Tibial artery (tissue), 4 donors: ENCODE measurements around the gene GSS.
A peak's percentile ranks its signal among the peaks of the same experiment; 100 is the strongest.

Experiments
- DNase-seq, 2 donors: peaks; one replicate each; pipeline ENCODE4 v3.0.0-alpha.2; 2019
- H3K27ac ChIP-seq, 2 donors: fragments of 200-600 bp; sonication (generic) in 1 of 2; 1 replicate in 1 of 2; 2 replicates in 1 of 2; pipeline ENCODE4 v1.5.1; 2018 to 2019; ENCODE audit warnings: mild to moderate bottlenecking in 1 of 2
- H3K27me3 ChIP-seq, 2 donors: fragments of 200-600 bp; sonication (generic) in 1 of 2; one replicate each; pipeline versions ENCODE4 v1.5.1 to v1.6.0; 2016 to 2019
- H3K36me3 ChIP-seq, 3 donors: fragments of 200-600 bp; sonication (generic) in 2 of 3; one replicate each; pipeline ENCODE4 v1.5.1; 2016 to 2019; ENCODE audit warnings: mild to moderate bottlenecking in 2 of 3
- H3K4me1 ChIP-seq, 4 donors: fragments of 200-600 bp; sonication (generic) in 2 of 4; 1 replicate in 3 of 4; 2 replicates in 1 of 4; pipeline ENCODE4 v1.5.1; 2016 to 2019
- H3K4me3 ChIP-seq, 2 donors: fragments of 200-600 bp; sonication (generic) in 1 of 2; 1 replicate in 1 of 2; 2 replicates in 1 of 2; pipeline ENCODE4 v1.5.1; 2018 to 2019; ENCODE audit warnings: mild to moderate bottlenecking in 2 of 2
- H3K9me3 ChIP-seq, 3 donors: fragments of 200-600 bp; sonication (generic) in 1 of 3; one replicate each; pipeline ENCODE4 v1.5.1; 2016 to 2019
- CTCF ChIP-seq, 2 experiments: fragments of 200-600 bp in 1 of 2; fragments of 450-650 bp in 1 of 2; IDR thresholded peaks; one replicate each; pipeline ENCODE4 v1.5.1; 2017 to 2019; ENCODE audit warnings: antibody characterized with exemption in 2 of 2, mild to moderate bottlenecking in 1 of 2, moderate library complexity in 1 of 2
- intact Hi-C: fragments of 100-400 bp; cut with DNase I; formaldehyde crosslinking; loops from one replicate; pipeline ENCODE4 v1.15.0; 2023; ENCODE audit warnings: low total_unique reads

The GSS gene

GRCh38 chr20:34965051-34965450 is 9.4 kb upstream of the GSS start:
- DNase-seq: no peak
- intact Hi-C loops: no loop called here
- Histone ChIP-seq H3K9me3 (no peaks in the 10 kb centered on the region), H3K4me3 (no peak overlapping the region), H3K36me3 (no peaks in the 10 kb centered on the region), H3K27ac (no peak overlapping the region), H3K4me1 (no peaks in the 10 kb centered on the region), H3K27me3 (no peaks in the 10 kb centered on the region)
- no peak for TF ChIP-seq CTCF (IDR thresholded peaks at IDR 0.05)

GRCh38 chr20:34964486-34964885 is 8.9 kb upstream of the GSS start:
- no peaks in the 10 kb centered on the region for H3K4me1 ChIP-seq
- no peak overlapping the region for H3K27ac ChIP-seq
- intact Hi-C loops: no loop called here
- TF ChIP-seq CTCF (IDR thresholded peaks at IDR 0.05): no peak
- H3K36me3 ChIP-seq: no peaks in the 10 kb centered on the region
- no peaks in the 10 kb centered on the region for H3K9me3 ChIP-seq
- H3K27me3 ChIP-seq: no peaks in the 10 kb centered on the region
- no peak overlapping the region for H3K4me3 ChIP-seq
- no peak for DNase-seq

GRCh38 chr20:34956751-34957472 is 1.3 kb upstream of the GSS start:
- H3K27ac ChIP-seq: no peak overlapping the region
- peaks cover 0 to 18% (median 9%) of the 10 kb centered on the region in 4 donors for H3K4me1 ChIP-seq
- H3K36me3 ChIP-seq: no peaks in the 10 kb centered on the region
- H3K27me3 ChIP-seq: no peaks in the 10 kb centered on the region
- H3K9me3 ChIP-seq: no peaks in the 10 kb centered on the region
- no peak for TF ChIP-seq CTCF (IDR thresholded peaks at IDR 0.05)
- H3K4me3 ChIP-seq: no peak overlapping the region
- intact Hi-C loops: loop anchor here (2.0 kb wide), 1 partner anchor 84 kb away; the partner anchor contains the start of gene GGT7
- no peak for DNase-seq

- TF ChIP-seq CTCF (IDR thresholded peaks at IDR 0.05): no peak
- intact Hi-C loops: loop anchor here (2.0 kb wide), 1 partner anchor 83 kb away; the partner anchor contains the start of gene GGT7
- no peaks in the 10 kb centered on the region for H3K9me3 ChIP-seq
Observed at GRCh38 chr20:34956041-34956458, 444 bp upstream of the GSS start.

GRCh38 chr20:34954904-34955230 is 739 bp downstream of the GSS start:
- H3K27ac ChIP-seq: peak overlapping the region; percentile 83 to 90

More at GRCh38 chr20:34956041-34956458, 444 bp upstream of the GSS start:
- H3K4me1 ChIP-seq: peaks cover 0 to 18% (median 9%) of the 10 kb centered on the region in 4 donors
- peaks cover 0 to 6% (median 4%) of the 10 kb centered on the region in 3 donors for H3K36me3 ChIP-seq
- no peaks in the 10 kb centered on the region for H3K27me3 ChIP-seq
- H3K27ac ChIP-seq: peak overlapping the region; percentile 83 to 90
- H3K4me3 ChIP-seq: peak overlapping the region; percentile 63 to 64
- DNase-seq: no peak

More at GRCh38 chr20:34954904-34955230, 739 bp downstream of the GSS start:
- Histone ChIP-seq H3K27me3 (no peaks in the 10 kb centered on the region), H3K4me1 (peaks cover 0 to 18% (median 9%) of the 10 kb centered on the region in 4 donors), H3K36me3 (peaks cover 0 to 8% (median 4%) of the 10 kb centered on the region in 3 donors), H3K4me3 (peak overlapping the region; percentile 63 to 64), H3K9me3 (no peaks in the 10 kb centered on the region)
- no peak for DNase-seq
- no peak for TF ChIP-seq CTCF (IDR thresholded peaks at IDR 0.05)
- intact Hi-C loops: no loop called here
